DOHH2 (cell line): ENCODE measurements around the gene NXPH3.

Source experiments
- CTCF ChIP-seq: fragments of 200-600 bp; sonication (generic); IDR thresholded peaks from one replicate; pipeline ENCODE4 v1.5.1; 2014; ENCODE audit warnings: antibody characterized with exemption, mild to moderate bottlenecking, low read depth, low read length; ENCODE audit not compliant: poor library complexity, severe bottlenecking
- EZH2phosphoT487 ChIP-seq: fragments of 200-600 bp; sonication (generic); IDR thresholded peaks from 2 replicates; pipeline ENCODE4 v1.6.1; 2017; ENCODE audit warnings: borderline replicate concordance, mild to moderate bottlenecking, antibody characterized with exemption, low read length, moderate library complexity, mixed read lengths

- no peak for TF ChIP-seq EZH2phosphoT487
- no peak for TF ChIP-seq CTCF
Observed at GRCh38 chr17:49549691-49550678, 25.7 kb upstream of the NXPH3 start.
